ENCODE results near the gene CBLN4.

The CBLN4 gene

DNA sequence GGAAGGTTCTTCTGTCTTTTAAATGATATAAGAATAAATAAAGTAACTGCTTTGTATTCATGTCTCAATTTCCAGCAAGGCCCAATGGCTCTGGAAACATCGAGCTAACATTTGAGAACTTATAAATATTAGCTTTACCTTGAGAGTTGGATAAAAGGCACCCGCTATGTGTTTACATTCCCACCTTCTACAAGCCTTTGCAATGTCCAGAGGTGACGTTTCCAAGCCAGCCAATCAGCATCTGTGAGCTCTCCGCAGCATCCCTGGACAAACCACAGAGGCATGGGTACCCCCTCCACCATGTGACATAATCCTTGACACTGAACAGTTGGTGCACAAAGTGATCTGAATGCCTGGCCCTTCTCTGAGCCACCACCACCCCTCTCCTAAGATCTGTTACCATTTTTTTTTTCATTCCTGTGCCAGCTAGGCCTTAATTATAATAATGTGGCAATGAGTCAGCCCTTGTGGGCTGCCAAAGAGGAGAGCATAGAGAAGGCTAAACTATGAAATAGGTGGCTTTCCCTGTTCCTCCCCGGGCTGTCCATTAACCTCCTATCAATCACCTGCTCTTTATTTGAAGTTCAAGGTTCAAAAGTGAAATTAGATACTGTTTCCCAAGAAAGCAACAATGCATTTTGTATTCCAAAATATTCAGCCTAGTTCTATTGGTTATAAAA lies 4.1 kb downstream of the CBLN4 start:
- Histone ChIP-seq H3K9ac (ENCODE audit: low read length) (no peak overlapping the region), H3K4me3 (ENCODE audit: low read length) (no peak overlapping the region), H3K9me3 (ENCODE audit: control insufficient read depth, low read depth, low read length) (peaks cover 64% of the 10 kb centered on the region), H3K27me3 (ENCODE audit: control insufficient read depth, insufficient read depth, low read length) (peaks cover 35% of the 10 kb centered on the region), H3K36me3 (ENCODE audit: control insufficient read depth, low read depth, low read length) (no peaks in the 10 kb centered on the region), H3K27ac (ENCODE audit: low read length) (no peak overlapping the region), H3K4me1 (ENCODE audit: control insufficient read depth, low read depth, low read length) (no peaks in the 10 kb centered on the region)

DNA sequence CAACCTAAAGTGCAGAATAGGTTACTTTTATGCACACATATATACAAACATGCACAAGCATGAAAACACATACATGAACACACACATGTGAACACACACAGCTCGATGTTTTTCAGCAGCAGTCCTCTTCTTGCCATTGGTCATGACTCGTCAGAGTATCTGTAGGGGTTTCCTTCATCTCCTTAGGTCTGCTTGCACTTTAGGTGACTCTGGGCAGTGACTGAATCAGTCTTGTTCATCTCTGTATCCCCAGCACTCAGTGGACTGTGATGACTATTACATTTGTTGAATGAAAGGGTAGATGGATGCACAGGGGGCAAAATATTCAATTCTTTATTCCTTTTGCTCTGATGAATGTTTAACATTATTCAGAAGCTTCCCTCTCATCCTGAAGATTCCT lies 26.8 kb downstream of the CBLN4 start:
- Histone ChIP-seq H3K4me1 (ENCODE audit: control insufficient read depth, low read depth, low read length) (no peaks in the 10 kb centered on the region), H3K9ac (ENCODE audit: low read length) (no peak overlapping the region), H3K27ac (ENCODE audit: low read length) (no peak overlapping the region), H3K27me3 (ENCODE audit: control insufficient read depth, insufficient read depth, low read length) (no peaks in the 10 kb centered on the region), H3K4me3 (ENCODE audit: low read length) (no peak overlapping the region), H3K36me3 (ENCODE audit: control insufficient read depth, low read depth, low read length) (no peaks in the 10 kb centered on the region), H3K9me3 (ENCODE audit: control insufficient read depth, low read depth, low read length) (peaks cover 90% of the 10 kb centered on the region)

DNA sequence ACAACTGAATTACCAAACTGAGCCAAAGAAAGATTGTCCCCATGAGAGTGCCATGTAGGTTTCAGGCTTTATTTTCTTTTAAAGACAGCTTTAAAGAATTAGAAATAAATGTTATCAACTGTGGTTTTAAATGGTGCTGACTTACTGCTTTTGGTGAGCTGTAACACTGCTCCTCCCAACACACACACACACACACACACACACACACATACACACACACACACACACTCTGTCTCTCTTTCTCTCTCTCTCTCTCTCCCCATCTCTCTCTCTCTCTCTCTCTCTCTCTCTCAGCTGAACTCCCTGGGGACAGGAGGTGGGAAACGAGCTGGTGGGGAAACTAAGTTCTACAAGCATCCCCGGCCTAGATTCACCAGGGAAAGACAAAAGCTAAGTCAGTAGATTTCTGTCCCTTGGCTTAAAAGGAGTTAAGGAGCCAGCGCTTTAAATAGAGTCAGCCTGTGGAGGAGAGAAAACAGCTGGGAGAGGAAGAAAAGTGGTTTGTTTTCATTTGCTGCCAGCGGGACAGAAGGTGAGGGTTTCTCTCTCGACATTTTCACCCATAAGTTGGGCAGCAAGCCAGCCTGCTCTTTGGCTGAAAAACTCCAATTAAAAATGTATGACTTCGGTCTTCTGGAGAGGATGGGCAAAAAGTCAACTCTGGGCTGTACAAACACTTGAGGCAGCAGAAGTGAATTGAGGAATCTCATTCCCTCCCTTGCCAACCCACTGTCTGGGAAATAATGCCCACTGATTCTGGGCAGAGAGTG lies 27.4 kb downstream of the CBLN4 start:
- H3K4me1 ChIP-seq (ENCODE audit: control insufficient read depth, low read depth, low read length) = no peaks in the 10 kb centered on the region
- H3K27me3 ChIP-seq (ENCODE audit: control insufficient read depth, insufficient read depth, low read length) = no peaks in the 10 kb centered on the region
- peaks cover 91% of the 10 kb centered on the region for H3K9me3 ChIP-seq (ENCODE audit: control insufficient read depth, low read depth, low read length)
- H3K27ac ChIP-seq (ENCODE audit: low read length) = no peak overlapping the region
- no peak overlapping the region for H3K4me3 ChIP-seq (ENCODE audit: low read length)
- no peak overlapping the region for H3K9ac ChIP-seq (ENCODE audit: low read length)
- no peaks in the 10 kb centered on the region for H3K36me3 ChIP-seq (ENCODE audit: control insufficient read depth, low read depth, low read length)

DNA sequence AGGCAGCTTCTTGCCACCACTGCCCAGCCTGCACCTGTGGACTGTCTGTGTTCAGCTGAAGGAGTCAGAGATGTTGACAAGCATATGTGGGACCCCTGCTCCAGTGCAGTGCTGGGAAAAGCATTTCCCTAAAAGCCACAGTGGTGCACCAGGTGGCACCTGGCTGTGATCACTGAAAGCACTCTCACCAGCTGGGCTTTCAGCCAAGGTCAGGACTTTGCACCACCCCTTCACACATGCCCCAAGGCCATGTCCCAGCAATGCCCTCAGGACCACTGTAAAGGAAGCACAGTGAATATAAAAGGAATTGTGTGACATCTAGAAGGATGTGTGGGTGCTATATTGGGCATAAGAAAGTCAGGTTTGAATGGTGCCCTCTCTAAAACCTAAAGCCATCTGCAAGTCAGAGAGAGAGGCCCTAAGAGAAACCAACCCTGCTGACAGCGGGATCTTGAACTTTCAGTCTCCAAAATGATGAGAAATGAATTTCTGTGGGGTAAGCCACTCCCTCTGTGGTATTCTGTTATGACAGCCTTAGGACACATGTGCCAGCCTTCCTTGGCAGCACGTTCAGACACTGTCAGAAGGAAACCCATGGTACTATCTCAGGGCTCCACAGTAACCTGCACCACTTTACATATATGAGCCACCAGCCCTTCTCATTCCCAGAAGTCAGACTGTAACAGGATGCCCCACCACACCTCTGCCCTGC lies 30.7 kb downstream of the CBLN4 start:
- H3K4me1 ChIP-seq (ENCODE audit: control insufficient read depth, low read depth, low read length) = no peaks in the 10 kb centered on the region
- peaks cover 85% of the 10 kb centered on the region for H3K9me3 ChIP-seq (ENCODE audit: control insufficient read depth, low read depth, low read length)
- no peak overlapping the region for H3K9ac ChIP-seq (ENCODE audit: low read length)
- H3K27ac ChIP-seq (ENCODE audit: low read length) = no peak overlapping the region
- no peaks in the 10 kb centered on the region for H3K27me3 ChIP-seq (ENCODE audit: control insufficient read depth, insufficient read depth, low read length)
- H3K36me3 ChIP-seq (ENCODE audit: control insufficient read depth, low read depth, low read length) = no peaks in the 10 kb centered on the region
- H3K4me3 ChIP-seq (ENCODE audit: low read length) = no peak overlapping the region

DNA sequence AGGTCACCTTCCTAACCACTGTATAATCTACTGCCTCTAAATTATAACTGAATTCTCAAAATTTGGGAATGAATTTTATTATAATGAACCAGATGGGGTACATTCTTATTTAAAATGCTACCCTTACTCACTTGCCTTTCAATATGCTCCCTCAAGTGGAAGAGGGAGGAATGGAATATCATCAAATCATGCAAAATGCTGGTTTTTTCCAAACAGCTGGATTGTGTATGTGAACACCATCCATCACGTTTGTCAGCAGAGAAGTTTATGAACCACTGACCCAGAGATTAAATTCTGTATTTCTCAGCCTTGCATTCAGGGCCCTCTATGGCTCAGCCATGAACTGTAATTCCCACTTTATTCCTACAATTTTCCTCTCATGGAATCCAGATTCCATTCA lies 40.5 kb downstream of the CBLN4 start:
- Histone ChIP-seq H3K4me3 (ENCODE audit: low read length) (no peak overlapping the region), H3K9ac (ENCODE audit: low read length) (no peak overlapping the region), H3K9me3 (ENCODE audit: control insufficient read depth, low read depth, low read length) (peaks cover 79% of the 10 kb centered on the region), H3K36me3 (ENCODE audit: control insufficient read depth, low read depth, low read length) (no peaks in the 10 kb centered on the region), H3K27me3 (ENCODE audit: control insufficient read depth, insufficient read depth, low read length) (no peaks in the 10 kb centered on the region), H3K27ac (ENCODE audit: low read length) (no peak overlapping the region), H3K4me1 (ENCODE audit: control insufficient read depth, low read depth, low read length) (no peaks in the 10 kb centered on the region)

DNA sequence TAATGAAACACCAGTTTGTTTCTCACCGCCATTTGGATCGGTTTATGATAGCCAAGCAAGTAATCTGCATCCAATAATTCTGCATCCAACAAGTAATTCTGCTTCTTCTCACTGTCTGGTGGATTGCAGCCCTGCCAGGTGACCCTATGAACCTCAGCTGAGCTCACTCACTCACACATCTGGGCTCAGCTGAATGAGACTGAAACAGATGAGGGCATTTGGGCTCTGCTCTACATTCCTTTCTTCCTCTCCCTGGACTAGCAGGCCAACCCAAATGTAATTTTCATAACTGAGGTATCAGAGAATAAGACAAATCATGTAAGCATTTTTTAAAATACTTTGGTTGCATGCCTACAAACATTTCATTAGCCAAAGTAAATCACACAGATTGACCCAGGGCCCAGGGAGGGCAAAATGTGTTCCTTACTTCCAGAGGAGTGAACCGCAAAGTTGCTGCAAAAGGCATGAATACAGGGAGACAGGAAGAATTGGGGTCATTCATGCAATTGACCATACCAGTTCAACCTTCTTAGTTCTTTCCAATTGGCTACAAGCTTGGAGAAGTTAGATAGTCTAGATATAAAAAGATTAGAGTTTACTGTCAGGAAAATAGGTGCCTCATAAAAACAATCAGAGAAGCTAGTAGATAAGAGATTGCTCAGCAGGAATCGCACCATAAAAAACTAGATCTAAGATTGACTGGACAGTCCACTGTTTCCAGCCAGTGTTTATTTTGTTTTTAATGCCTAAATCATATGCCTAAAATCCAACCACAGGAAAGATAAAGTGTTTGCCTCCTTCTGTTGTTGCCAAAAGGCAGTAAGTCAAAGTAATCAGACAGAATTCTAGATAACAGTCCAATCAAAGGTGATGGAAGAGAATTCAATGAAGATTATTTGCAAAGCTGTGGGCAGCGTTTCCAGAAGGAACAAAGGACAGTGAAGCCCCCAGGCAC lies 43.7 kb downstream of the CBLN4 start:
- no peaks in the 10 kb centered on the region for H3K36me3 ChIP-seq (ENCODE audit: control insufficient read depth, low read depth, low read length)
- no peak overlapping the region for H3K4me3 ChIP-seq (ENCODE audit: low read length)

DNA sequence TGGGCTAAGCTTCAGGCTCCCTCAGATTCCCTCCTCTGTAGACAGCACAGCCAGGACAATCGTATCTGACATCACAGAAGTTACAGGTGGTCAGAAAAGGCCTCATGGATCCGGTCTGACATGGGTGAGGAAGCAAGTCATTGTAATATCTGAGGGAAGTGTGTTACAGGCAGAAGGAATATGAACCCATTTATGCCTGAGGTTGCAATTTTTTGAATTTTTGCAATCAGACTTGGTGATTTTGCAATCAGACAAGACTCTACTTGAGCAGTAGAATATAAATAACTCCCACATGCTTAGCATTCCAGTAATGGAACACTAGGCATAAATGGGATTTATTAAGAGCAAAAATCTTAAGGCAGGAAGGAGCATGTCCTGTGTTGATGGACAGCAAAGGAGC lies 52.1 kb downstream of the CBLN4 start:
- no peaks in the 10 kb centered on the region for H3K4me1 ChIP-seq (ENCODE audit: control insufficient read depth, low read depth, low read length)
- peaks cover 71% of the 10 kb centered on the region for H3K9me3 ChIP-seq (ENCODE audit: control insufficient read depth, low read depth, low read length)
- H3K27ac ChIP-seq (ENCODE audit: low read length) = no peak overlapping the region
- no peak overlapping the region for H3K4me3 ChIP-seq (ENCODE audit: low read length)
- H3K9ac ChIP-seq (ENCODE audit: low read length) = no peak overlapping the region
- no peaks in the 10 kb centered on the region for H3K36me3 ChIP-seq (ENCODE audit: control insufficient read depth, low read depth, low read length)
- H3K27me3 ChIP-seq (ENCODE audit: control insufficient read depth, insufficient read depth, low read length) = no peaks in the 10 kb centered on the region

More for the DNA sequence above, 43.7 kb downstream of the CBLN4 start:
- Histone ChIP-seq H3K9me3 (ENCODE audit: control insufficient read depth, low read depth, low read length) (peaks cover 71% of the 10 kb centered on the region), H3K27ac (ENCODE audit: low read length) (no peak overlapping the region), H3K4me1 (ENCODE audit: control insufficient read depth, low read depth, low read length) (no peaks in the 10 kb centered on the region), H3K9ac (ENCODE audit: low read length) (no peak overlapping the region), H3K27me3 (ENCODE audit: control insufficient read depth, insufficient read depth, low read length) (no peaks in the 10 kb centered on the region)

DNA sequence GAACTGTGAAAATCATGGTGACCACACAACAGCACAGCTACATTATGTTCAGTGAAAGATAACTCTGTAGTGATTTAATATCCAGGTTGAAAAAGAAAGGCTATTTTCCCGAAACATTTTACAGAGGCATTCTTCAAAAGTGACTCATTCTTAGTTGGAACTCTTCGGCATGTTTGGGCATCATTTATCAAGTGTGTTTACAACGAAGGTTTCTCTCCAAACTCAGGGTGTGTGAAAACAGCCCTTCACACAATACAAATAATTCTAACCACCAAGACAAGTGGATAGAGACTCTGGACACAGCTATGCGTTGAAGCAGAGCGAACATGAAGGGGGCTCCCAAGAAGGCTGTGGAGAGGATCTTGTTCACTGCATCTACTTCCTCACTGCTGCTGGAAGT lies 57.6 kb downstream of the CBLN4 start:
- Histone ChIP-seq H3K9me3 (ENCODE audit: control insufficient read depth, low read depth, low read length) (peaks cover 73% of the 10 kb centered on the region), H3K9ac (ENCODE audit: low read length) (no peak overlapping the region), H3K36me3 (ENCODE audit: control insufficient read depth, low read depth, low read length) (no peaks in the 10 kb centered on the region)

More for the DNA sequence above, 57.6 kb downstream of the CBLN4 start:
- H3K4me1 ChIP-seq (ENCODE audit: control insufficient read depth, low read depth, low read length) = no peaks in the 10 kb centered on the region
- no peaks in the 10 kb centered on the region for H3K27me3 ChIP-seq (ENCODE audit: control insufficient read depth, insufficient read depth, low read length)
- no peak overlapping the region for H3K27ac ChIP-seq (ENCODE audit: low read length)
- H3K4me3 ChIP-seq (ENCODE audit: low read length) = no peak overlapping the region

Data from iPS-18a (cell line).